K562 (cell line): ENCODE measurements around the gene NUFIP2. TPM values are rescaled to one million over a fixed set of nuclear protein-coding genes. Genes with fewer than 3 reads are reported as not detected.

Experiments
- CBX2 ChIP-seq: fragments of 200-600 bp; sonication (generic); IDR thresholded peaks from one replicate; pipeline ENCODE4 v1.6.1; 2012; ENCODE audit warnings: mild to moderate bottlenecking, low read length, inconsistent platforms; ENCODE audit not compliant: insufficient read depth, poor library complexity, severe bottlenecking
- CTCF ChIP-seq, 3 experiments: IDR thresholded peaks in 2 of 3; conservative IDR thresholded peaks in 1 of 3; 2 replicates each; pipeline ENCODE4 v1.5.1; 2011 to 2012; ENCODE audit warnings: low read length in 3 of 3, mild to moderate bottlenecking in 3 of 3, control low read depth in 2 of 3, improper control_type of control experiment in 1 of 3, inconsistent platforms in 1 of 3, low read depth in 1 of 3, mixed read lengths in 1 of 3, moderate library complexity in 1 of 3; ENCODE audit not compliant: insufficient read depth in 2 of 3
- FOXK1 ChIP-seq: sonication (generic); formaldehyde crosslinking; IDR thresholded peaks from 2 replicates; pipeline ENCODE4 v1.8.0; 2022; ENCODE audit warnings: missing genetic modification reagents, mild to moderate bottlenecking, borderline replicate concordance
- GABPB2 ChIP-seq: fragments of 250-450 bp; sonication (Bioruptor Pico); conservative IDR thresholded peaks from 2 replicates; pipeline ENCODE4 v1.5.1; 2021; ENCODE audit warnings: mild to moderate bottlenecking
- JUN ChIP-seq, 2 experiments: sonication (generic) in 1 of 2; formaldehyde crosslinking in 1 of 2; IDR thresholded peaks; 2 replicates each; pipeline versions ENCODE4 v1.6.1 to v1.8.0; 2012 to 2022; ENCODE audit warnings: borderline replicate concordance in 2 of 2, mild to moderate bottlenecking in 2 of 2, improper control_type of control experiment in 1 of 2, low read depth in 1 of 2, low read length in 1 of 2, missing genetic modification reagents in 1 of 2
- JUNB ChIP-seq: fragments of 450-650 bp; formaldehyde crosslinking; conservative IDR thresholded peaks from 2 replicates; pipeline ENCODE4 v1.4.0; 2020; ENCODE audit warnings: mild to moderate bottlenecking
- NFIX ChIP-seq: fragments of 250-450 bp; sonication (Bioruptor Pico); IDR thresholded peaks from 2 replicates; pipeline ENCODE4 v1.4.0; 2020; ENCODE audit warnings: low read depth, mild to moderate bottlenecking, moderate library complexity
- RAD51 ChIP-seq: fragments of 450-650 bp; IDR thresholded peaks from 2 replicates; pipeline ENCODE4 v1.7.1; 2016; ENCODE audit warnings: low read depth, mild to moderate bottlenecking, borderline replicate concordance
- SMC3 ChIP-seq: conservative IDR thresholded peaks from 2 replicates; pipeline ENCODE4 v1.6.1; 2011; ENCODE audit warnings: low read depth, low read length, improper control_type of control experiment; ENCODE audit not compliant: insufficient read depth
- TFAM ChIP-seq: fragments of 250-450 bp; sonication (Bioruptor Pico); conservative IDR thresholded peaks from 2 replicates; pipeline ENCODE4 v1.5.0; 2021; ENCODE audit warnings: mild to moderate bottlenecking, moderate library complexity
- ZMIZ1 ChIP-seq, 2 experiments: fragments of 150-350 bp in 1 of 2; IDR thresholded peaks; 2 replicates each; pipeline ENCODE4 v1.6.1; 2012 to 2016; ENCODE audit warnings: low read depth in 2 of 2, low read length in 2 of 2, mild to moderate bottlenecking in 1 of 2, moderate library complexity in 1 of 2
- ZNF639 ChIP-seq, 2 experiments: fragments of 200-800 bp in 1 of 2; sonication (Bioruptor generic) in 1 of 2; sonication (generic) in 1 of 2; formaldehyde crosslinking in 1 of 2; IDR thresholded peaks in 1 of 2; conservative IDR thresholded peaks in 1 of 2; 2 replicates each; pipeline versions ENCODE4 v1.5.0 to v1.6.1; 2016 to 2020; ENCODE audit warnings: missing compliant biosample characterization in 1 of 2, missing genetic modification characterization in 1 of 2, missing genetic modification reagents in 1 of 2
- polyA plus RNA-seq, 8 experiments: library from polyadenylated mRNA; depleted of rRNA in 4 of 8; stranded (reverse) in 5 of 8; unstranded in 3 of 8; fragments of >200 nt; fragmentation: Nextera tagmentation in 2 of 8; fragmentation: Illumina TruSeq in 1 of 8; extraction: Ambion mirVana in 2 of 8; extraction: Trizol in 1 of 8; gene quantifications; 2 replicates each; pipeline versions ENCODE4 v1.2.1 to v1.2.3, GENCODE V29; 2011 to 2014; ENCODE audit warnings: inconsistent platforms in 1 of 8, missing spikeins in 1 of 8
- total RNA-seq, 7 experiments: library from RNA; depleted of rRNA in 6 of 7; stranded (reverse); fragments of >200 nt in 6 of 7; fragmentation: Illumina TruSeq in 2 of 7; extraction: Trizol in 2 of 7; gene quantifications; 2 replicates each; pipeline versions ENCODE4 v1.2.1 to v1.2.3, GENCODE V29; 2011 to 2021; ENCODE audit warnings: low replicate concordance in 1 of 7

The NUFIP2 gene
- total and polyA plus RNA-seq, 9 of the 15 experiments (the other 6 are each of a cell fraction or from before 2014, with no cell fraction given) = 4.9 to 40.7 (median 18.5) TPM

- TF ChIP-seq NFIX (no peak), CTCF (IDR thresholded peaks at IDR 0.05 in 2 of 3, conservative IDR thresholded peaks at IDR 0.05 in 1 of 3; ENCODE audit: insufficient read depth in 2 of 3, low read depth in 1 of 3, low read length in 3 of 3) (no peak), SMC3 (no peak), RAD51 (no peak), JUNB (CRISPR knock-in tag) (no peak), ZMIZ1 (IDR thresholded peaks at IDR 0.05; ENCODE audit: low read depth in 2 of 2, low read length in 2 of 2) (no peak), TFAM (CRISPR knock-in tag) (no peak), GABPB2 (no peak), ZNF639 (CRISPR knock-in tag; conservative IDR thresholded peaks at IDR 0.05 in 1 of 2, IDR thresholded peaks at IDR 0.05 in 1 of 2) (peak in 1 of 2 experiments; percentile 89; a peak in 2 of 4 replicates), FOXK1 (no peak), JUN (IDR thresholded peaks at IDR 0.05; ENCODE audit: borderline replicate concordance, low read depth, low read length) (no peak), JUN (CRISPR knock-in tag; IDR thresholded peaks at IDR 0.05; ENCODE audit: borderline replicate concordance) (no peak), CBX2 (no peak)
These were observed 1.6 kb downstream of the NUFIP2 start (continued) for GRCh38 chr17:29292071-29292991.
